OCI-LY7 (cell line): ENCODE measurements around the gene IKZF1.

Experiments used
- CTCF ChIP-seq: fragments of 200-600 bp; sonication (generic); conservative IDR thresholded peaks from 2 replicates; pipeline ENCODE4 v1.5.1; 2014; ENCODE audit warnings: mild to moderate bottlenecking, antibody characterized with exemption, low read length, moderate library complexity, mixed read lengths
- EZH2phosphoT487 ChIP-seq: fragments of 200-600 bp; sonication (generic); IDR thresholded peaks from 2 replicates; pipeline ENCODE4 v1.6.1; 2018; ENCODE audit warnings: low read depth, borderline replicate concordance, mild to moderate bottlenecking, mixed run types, antibody characterized with exemption, low read length, moderate library complexity, mixed read lengths

- no peak for TF ChIP-seq CTCF
- TF ChIP-seq EZH2phosphoT487 = no peak
These were observed 17.4 kb upstream of the IKZF1 start for GRCh38 chr7:50287129-50287528.
